ENCODE data around the gene KRTAP19-7.

Gene KRTAP19-7

DNA sequence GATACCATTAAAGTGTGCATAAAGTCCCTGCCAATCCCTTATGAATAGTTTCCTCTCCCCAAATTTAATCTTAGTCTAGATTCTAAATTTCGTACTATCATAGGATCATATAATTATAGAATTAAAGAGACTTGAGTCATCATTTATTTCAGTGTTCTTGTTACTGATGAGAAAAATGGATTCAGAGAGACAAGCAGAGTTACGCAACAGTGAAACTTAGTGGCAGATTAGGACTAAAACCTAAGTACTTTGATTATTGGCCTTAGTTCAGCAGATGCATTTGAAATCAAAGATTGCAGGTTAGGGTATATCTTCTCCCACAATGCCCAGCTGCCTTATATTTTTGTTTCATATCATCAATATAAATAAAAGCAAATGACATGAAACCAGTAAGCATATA lies 843 bp upstream of the KRTAP19-7 start:
- no peak for TF ChIP-seq TAF1 (IDR thresholded peaks at IDR 0.05; ENCODE audit: low read depth)

DNA sequence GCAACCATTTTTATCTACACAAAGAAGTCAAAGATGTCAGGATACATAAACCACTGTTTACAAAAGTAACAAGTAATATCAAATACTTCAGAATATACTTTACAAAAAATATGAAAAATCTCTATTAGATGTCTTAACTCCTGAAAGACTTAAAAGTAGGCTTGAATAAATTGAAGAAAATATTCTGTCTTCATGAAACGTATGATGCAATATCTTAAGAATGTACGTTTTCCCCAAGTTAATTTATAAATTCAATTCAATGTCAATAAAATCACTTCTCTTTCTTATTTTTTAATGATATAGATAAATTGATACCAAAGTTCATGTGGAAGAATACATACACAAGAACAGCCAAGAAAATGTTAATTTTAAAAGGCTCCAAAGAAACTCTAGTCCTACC lies 6.0 kb downstream of the KRTAP19-7 start:
- TF ChIP-seq CEBPB (IDR thresholded peaks at IDR 0.05) (no peak), TEAD4 (IDR thresholded peaks at IDR 0.05) (no peak), TCF12 (IDR thresholded peaks at IDR 0.05; ENCODE audit: low read depth) (no peak), CREB1 (IDR thresholded peaks at IDR 0.05; ENCODE audit: low read depth) (no peak), YY1 (IDR thresholded peaks at IDR 0.05; ENCODE audit: low read depth) (no peak), TAF1 (IDR thresholded peaks at IDR 0.05; ENCODE audit: low read depth) (no peak), ZBTB7A (IDR thresholded peaks at IDR 0.05; ENCODE audit: low read depth) (no peak), EP300 (IDR thresholded peaks at IDR 0.05; ENCODE audit: borderline replicate concordance) (no peak), EGR1 (IDR thresholded peaks at IDR 0.05) (no peak)
- TF ChIP-seq, protein P1, sequence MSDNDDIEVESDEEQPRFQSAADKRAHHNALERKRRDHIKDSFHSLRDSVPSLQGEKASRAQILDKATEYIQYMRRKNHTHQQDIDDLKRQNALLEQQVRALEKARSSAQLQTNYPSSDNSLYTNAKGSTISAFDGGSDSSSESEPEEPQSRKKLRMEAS (IDR thresholded peaks at IDR 0.05) = no peak

DNA sequence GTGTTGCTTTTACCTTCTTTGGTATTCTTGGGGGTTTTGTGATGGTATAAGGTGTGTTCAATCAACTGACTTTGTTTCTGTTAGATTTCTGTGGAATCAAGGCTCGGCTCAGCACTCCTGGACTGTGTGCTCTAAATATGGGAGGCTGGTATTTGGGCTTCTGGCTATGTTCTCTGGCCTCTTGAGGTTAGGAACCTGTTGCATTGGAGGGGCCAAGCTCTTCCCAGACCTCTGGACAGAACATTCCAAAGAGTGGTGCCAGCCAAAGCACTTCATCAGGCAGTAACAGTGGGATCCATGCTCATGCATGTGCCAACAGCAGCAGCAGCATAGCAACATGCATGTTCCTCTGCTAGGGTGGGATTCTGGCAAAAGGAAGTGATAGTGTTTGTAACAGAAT lies 8.3 kb downstream of the KRTAP19-7 start:
- TF ChIP-seq, protein P2, sequence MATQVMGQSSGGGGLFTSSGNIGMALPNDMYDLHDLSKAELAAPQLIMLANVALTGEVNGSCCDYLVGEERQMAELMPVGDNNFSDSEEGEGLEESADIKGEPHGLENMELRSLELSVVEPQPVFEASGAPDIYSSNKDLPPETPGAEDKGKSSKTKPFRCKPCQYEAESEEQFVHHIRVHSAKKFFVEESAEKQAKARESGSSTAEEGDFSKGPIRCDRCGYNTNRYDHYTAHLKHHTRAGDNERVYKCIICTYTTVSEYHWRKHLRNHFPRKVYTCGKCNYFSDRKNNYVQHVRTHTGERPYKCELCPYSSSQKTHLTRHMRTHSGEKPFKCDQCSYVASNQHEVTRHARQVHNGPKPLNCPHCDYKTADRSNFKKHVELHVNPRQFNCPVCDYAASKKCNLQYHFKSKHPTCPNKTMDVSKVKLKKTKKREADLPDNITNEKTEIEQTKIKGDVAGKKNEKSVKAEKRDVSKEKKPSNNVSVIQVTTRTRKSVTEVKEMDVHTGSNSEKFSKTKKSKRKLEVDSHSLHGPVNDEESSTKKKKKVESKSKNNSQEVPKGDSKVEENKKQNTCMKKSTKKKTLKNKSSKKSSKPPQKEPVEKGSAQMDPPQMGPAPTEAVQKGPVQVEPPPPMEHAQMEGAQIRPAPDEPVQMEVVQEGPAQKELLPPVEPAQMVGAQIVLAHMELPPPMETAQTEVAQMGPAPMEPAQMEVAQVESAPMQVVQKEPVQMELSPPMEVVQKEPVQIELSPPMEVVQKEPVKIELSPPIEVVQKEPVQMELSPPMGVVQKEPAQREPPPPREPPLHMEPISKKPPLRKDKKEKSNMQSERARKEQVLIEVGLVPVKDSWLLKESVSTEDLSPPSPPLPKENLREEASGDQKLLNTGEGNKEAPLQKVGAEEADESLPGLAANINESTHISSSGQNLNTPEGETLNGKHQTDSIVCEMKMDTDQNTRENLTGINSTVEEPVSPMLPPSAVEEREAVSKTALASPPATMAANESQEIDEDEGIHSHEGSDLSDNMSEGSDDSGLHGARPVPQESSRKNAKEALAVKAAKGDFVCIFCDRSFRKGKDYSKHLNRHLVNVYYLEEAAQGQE (IDR thresholded peaks at IDR 0.05; ENCODE audit: low read depth) = no peak

DNA sequence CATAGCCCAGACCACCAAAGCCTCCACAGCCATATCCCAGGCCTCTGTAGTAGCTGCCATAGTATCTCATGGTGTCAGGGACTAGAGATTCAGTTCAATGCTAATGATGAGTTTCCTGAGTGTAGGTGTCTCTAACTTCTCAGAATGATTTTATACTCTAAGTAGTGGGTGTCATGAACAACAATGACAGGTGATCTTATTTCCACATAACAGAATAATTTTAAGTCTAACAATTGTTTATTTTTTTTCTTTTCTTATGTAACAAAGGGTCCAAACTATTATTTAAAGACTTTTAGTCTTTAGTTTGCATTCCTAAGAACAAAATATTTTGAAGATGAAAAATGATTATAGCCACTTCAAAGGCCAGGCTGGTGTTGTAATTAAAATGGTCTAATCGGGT lies 19.4 kb downstream of the KRTAP19-7 start, which contains the start of gene KRTAP19-6:
Gene KRTAP19-6 (minus strand): TSS at position 101 of the 400 bp plus-strand sequence. CDS start 31 bp downstream, at position 70.
- TF ChIP-seq RAD21 (IDR thresholded peaks at IDR 0.05; ENCODE audit: low read depth) = no peak
- no peak for TF ChIP-seq TAF1 (IDR thresholded peaks at IDR 0.05; ENCODE audit: low read depth)
- TF ChIP-seq, protein P1 (IDR thresholded peaks at IDR 0.05) = no peak
- TF ChIP-seq CREB1 (IDR thresholded peaks at IDR 0.05; ENCODE audit: low read depth) = no peak
- TF ChIP-seq CEBPB (IDR thresholded peaks at IDR 0.05) = no peak
- TF ChIP-seq TCF12 (IDR thresholded peaks at IDR 0.05; ENCODE audit: low read depth) = no peak
- TF ChIP-seq YY1 (IDR thresholded peaks at IDR 0.05; ENCODE audit: low read depth) = no peak
- no peak for TF ChIP-seq TEAD4 (IDR thresholded peaks at IDR 0.05)
- TF ChIP-seq, protein P3, sequence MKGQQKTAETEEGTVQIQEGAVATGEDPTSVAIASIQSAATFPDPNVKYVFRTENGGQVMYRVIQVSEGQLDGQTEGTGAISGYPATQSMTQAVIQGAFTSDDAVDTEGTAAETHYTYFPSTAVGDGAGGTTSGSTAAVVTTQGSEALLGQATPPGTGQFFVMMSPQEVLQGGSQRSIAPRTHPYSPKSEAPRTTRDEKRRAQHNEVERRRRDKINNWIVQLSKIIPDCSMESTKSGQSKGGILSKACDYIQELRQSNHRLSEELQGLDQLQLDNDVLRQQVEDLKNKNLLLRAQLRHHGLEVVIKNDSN (IDR thresholded peaks at IDR 0.05) = no peak
- no peak for TF ChIP-seq ZBTB7A (IDR thresholded peaks at IDR 0.05; ENCODE audit: low read depth)
- TF ChIP-seq EGR1 (IDR thresholded peaks at IDR 0.05) = no peak
- no peak for TF ChIP-seq FOXM1 (IDR thresholded peaks at IDR 0.05; ENCODE audit: borderline replicate concordance, low read depth)

DNA sequence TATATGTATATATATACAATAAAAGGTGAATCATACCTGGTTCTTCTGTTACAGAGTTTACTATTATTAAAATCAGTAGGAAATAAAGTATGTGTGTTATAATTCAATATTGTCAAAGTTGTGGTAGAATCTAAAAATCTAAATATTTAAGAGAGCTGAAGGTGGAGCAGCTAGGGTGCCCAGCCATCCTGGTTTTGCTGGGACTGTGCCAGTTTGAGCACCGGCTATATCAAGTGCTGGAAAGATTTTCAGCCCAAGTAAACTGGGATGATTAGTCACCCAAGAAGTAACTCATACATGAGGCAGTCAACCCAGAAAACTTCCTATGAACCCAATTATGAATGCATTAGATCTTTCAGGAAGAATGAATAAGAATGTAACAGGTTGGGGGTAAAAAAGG lies 42.2 kb downstream of the KRTAP19-7 start:
- TF ChIP-seq TCF12 (IDR thresholded peaks at IDR 0.05; ENCODE audit: low read depth) = no peak
- TF ChIP-seq RAD21 (IDR thresholded peaks at IDR 0.05; ENCODE audit: low read depth) = no peak
- TF ChIP-seq YY1 (IDR thresholded peaks at IDR 0.05; ENCODE audit: low read depth) = no peak
- TF ChIP-seq EGR1 (IDR thresholded peaks at IDR 0.05) = no peak
- TF ChIP-seq, protein P3 (IDR thresholded peaks at IDR 0.05) = no peak
- no peak for TF ChIP-seq FOXM1 (IDR thresholded peaks at IDR 0.05; ENCODE audit: borderline replicate concordance, low read depth)
- TF ChIP-seq, protein P1 (IDR thresholded peaks at IDR 0.05) = no peak
- TF ChIP-seq CREB1 (IDR thresholded peaks at IDR 0.05; ENCODE audit: low read depth) = no peak
- no peak for TF ChIP-seq TEAD4 (IDR thresholded peaks at IDR 0.05)

DNA sequence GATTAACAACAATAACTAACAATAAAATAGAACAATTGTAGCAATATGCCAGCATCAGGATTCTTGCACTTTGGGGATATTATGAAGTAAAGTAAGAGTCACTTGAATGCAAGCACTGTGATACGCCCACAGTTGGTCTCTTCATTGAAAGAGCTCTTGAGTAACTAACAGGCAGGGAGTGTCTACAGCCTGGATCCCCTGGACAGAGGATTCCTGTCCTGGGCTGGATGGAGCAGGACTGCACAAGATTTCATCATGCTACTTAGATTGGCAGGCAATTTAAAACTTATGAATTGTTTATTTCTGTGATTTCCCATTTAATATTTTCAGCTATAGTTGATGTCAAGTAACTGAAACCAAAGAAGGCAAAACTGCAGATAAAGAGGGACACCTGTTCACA lies 45.4 kb downstream of the KRTAP19-7 start:
- TF ChIP-seq YY1 (IDR thresholded peaks at IDR 0.05; ENCODE audit: low read depth) (no peak), RAD21 (IDR thresholded peaks at IDR 0.05; ENCODE audit: low read depth) (no peak), EP300 (IDR thresholded peaks at IDR 0.05; ENCODE audit: borderline replicate concordance) (no peak), EGR1 (IDR thresholded peaks at IDR 0.05) (no peak), TEAD4 (IDR thresholded peaks at IDR 0.05) (no peak), FOXM1 (IDR thresholded peaks at IDR 0.05; ENCODE audit: borderline replicate concordance, low read depth) (no peak)
- TF ChIP-seq, protein P3 (IDR thresholded peaks at IDR 0.05) = no peak
- TF ChIP-seq, protein P2 (IDR thresholded peaks at IDR 0.05; ENCODE audit: low read depth) = no peak

Measured in Ishikawa (cell line).